ENCODE measurements around the gene WDR18.

WDR18 gene

GRCh38 chr19:964761-965694 is 19.1 kb upstream of the WDR18 start:
- TF ChIP-seq CTCF (IDR thresholded peaks at IDR 0.05), result no peak

- no peak for TF ChIP-seq CTCF (IDR thresholded peaks at IDR 0.05)
Measured at GRCh38 chr19:966485-967088, 17.6 kb upstream of the WDR18 start.

DNA sequence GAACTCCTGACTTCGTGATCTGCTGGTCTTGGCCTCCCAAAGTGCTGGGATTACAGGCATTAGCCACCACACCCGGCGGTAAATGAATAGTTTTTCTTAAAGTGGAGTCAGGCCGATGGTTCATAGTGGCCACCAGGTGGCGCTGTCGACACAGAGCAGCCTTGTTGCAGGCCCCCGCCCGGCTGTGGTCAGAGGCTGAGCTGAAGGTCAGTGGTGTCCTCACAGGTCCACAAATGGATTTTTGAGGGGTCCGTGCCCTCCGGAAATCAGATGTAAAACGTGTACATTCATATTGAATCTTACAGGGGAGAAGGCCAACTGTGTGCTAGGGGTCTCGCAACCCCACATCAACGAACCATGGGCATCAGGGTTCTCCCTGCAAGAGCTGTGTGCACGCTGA is 13.4 kb upstream of the WDR18 start:
- peak; percentile 64 for TF ChIP-seq CTCF (IDR thresholded peaks at IDR 0.05)

DNA sequence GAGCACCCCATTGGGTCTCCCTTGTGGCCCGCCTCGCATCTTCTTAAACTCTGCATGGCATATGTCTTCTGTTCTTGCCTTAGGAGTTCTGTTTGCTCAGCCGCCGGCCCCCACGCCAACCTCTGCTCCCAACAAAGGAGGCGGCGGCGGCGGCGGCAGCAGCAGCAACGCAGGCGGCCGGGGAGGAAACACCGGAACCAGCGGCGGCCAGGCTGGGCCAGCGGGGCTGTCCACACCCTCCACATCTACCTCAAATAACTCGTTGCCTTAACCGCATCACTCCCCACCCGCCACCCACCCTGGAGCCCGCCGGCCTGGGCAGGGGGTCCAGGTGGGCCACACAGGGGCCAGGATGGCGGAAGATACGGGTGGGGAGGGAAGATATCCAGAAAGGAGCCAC is 12.3 kb upstream of the WDR18 start:
- no peak for TF ChIP-seq CTCF (IDR thresholded peaks at IDR 0.05)

- TF ChIP-seq CTCF (IDR thresholded peaks at IDR 0.05), result no peak
Measured at GRCh38 chr19:972281-972680, 11.9 kb upstream of the WDR18 start.

DNA sequence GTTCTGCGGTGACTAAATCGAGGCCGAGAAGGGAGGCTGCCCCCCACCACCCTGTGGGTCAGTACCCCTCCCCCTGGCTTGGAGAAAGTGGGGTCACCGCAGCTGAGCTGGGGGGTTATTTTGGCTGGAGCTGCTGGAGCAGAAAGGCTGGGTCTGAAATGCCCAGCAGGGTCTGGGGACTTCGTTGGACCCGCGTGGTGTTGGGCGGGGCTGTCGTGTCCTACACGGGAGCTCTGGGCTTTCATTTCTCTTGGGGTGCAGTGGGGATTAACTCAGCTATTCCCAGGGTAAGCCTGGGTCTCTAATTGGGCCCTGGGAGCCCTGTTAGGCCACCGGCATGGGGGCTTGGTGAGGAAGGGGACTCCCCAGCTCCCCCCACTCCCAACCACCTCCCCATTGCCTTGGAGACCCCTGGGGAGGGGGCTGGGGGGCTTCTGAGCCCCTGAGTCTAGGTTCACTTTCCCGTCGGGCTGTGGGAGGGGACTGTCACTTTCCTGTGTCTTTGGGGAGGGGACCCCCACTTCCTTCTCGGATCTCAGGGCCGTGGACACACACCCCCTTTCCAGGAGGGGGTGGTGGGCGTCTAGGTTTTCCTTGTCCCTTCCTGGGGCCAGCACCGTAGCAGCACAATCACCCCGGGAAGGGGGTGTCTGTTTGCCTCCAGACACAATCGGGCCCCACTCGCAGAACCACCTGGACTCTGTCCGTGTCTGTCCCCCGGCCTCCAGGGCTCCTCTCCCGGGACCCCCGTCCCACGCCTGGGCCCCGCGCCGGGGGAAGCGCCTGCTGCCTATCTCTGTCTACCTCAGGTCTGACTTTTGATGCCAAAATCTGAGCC is 10.2 kb upstream of the WDR18 start:
- TF ChIP-seq CTCF (IDR thresholded peaks at IDR 0.05), result no peak

GRCh38 chr19:974564-975257 is 9.4 kb upstream of the WDR18 start:
- no peak for TF ChIP-seq CTCF (IDR thresholded peaks at IDR 0.05)

All from LNCAP (cell line).